ENCODE data around the gene GALNT2. TPM values are rescaled to one million over a fixed set of nuclear protein-coding genes. Genes with fewer than 3 reads are reported as not detected.

GALNT2 gene
- polyA plus RNA-seq, 3 donors, result 19.6 to 25.6 (median 23.4) TPM

GRCh38 chr1:230139741-230140140 is 72.7 kb downstream of the GALNT2 start:
- Histone ChIP-seq H3K4me3 (replicated peaks in 1 of 3; ENCODE audit: low read depth in 2 of 3, low read length in 3 of 3) (no peak overlapping the region), H3K4me1 (ENCODE audit: control insufficient read depth in 1 of 2, insufficient read depth in 2 of 2, low read length in 2 of 2) (peaks cover 26 to 32% of the 10 kb centered on the region in 2 donors), H3K27ac (ENCODE audit: low read depth in 1 of 2, low read length in 2 of 2) (peak overlapping the region in 1 of 2 donors; percentile 43), H3K27me3 (ENCODE audit: control insufficient read depth in 2 of 2, insufficient read depth in 2 of 2, low read length in 2 of 2) (no peaks in the 10 kb centered on the region), H4K20me1 (ENCODE audit: insufficient read depth, low read length) (peaks cover 31% of the 10 kb centered on the region), H3K36me3 (replicated peaks in 1 of 2; ENCODE audit: control insufficient read depth in 1 of 2, insufficient read depth in 2 of 2, low read length in 2 of 2) (peaks cover 0 to 20% of the 10 kb centered on the region in 2 donors), H2AFZ (ENCODE audit: insufficient read depth, low read depth, low read length, poor library complexity, severe bottlenecking) (no peak overlapping the region), H3K79me2 (ENCODE audit: insufficient read depth, low read length) (peaks cover 98% of the 10 kb centered on the region), H3K9ac (ENCODE audit: insufficient read depth, low read length, poor library complexity, severe bottlenecking) (no peak overlapping the region), H3K4me2 (replicated peaks; ENCODE audit: extremely low read depth, low read length, poor library complexity, severe bottlenecking) (no peak overlapping the region), H3K9me3 (replicated peaks in 1 of 2; ENCODE audit: control insufficient read depth in 1 of 2, insufficient read depth in 1 of 2, low read length in 2 of 2) (no peaks in the 10 kb centered on the region)
- Mint-ChIP-seq H3K36me3 (peaks cover 22 to 38% of the 10 kb centered on the region in 2 donors), H3K4me3 (no peak overlapping the region), H3K4me1 (peaks cover 37% of the 10 kb centered on the region), H3K27ac (peak overlapping the region in 3 of 7 donors; percentile 10 to 79 (median 74)), H3K27me3 (ENCODE audit: low read depth in 3 of 3) (peaks cover 0 to 3% (median 0%) of the 10 kb centered on the region in 3 donors), H3K9me3 (no peaks in the 10 kb centered on the region)
- TF ChIP-seq CTCF (IDR thresholded peaks at IDR 0.05), result no peak
- DNase-seq, result no peak
- intact Hi-C loops (cut with micrococcal nuclease), result no loop called here
- WGBS (ENCODE audit: insufficient coverage), result 96% methylated on average over 4 of the region's 8 CpGs

- intact Hi-C loops (cut with micrococcal nuclease), result no loop called here
- Mint-ChIP-seq H3K36me3 (peaks cover 22 to 34% of the 10 kb centered on the region in 2 donors), H3K4me3 (no peak overlapping the region), H3K4me1 (peaks cover 44% of the 10 kb centered on the region), H3K9me3 (no peaks in the 10 kb centered on the region), H3K27ac (peak overlapping the region in 2 of 7 donors; percentile 1 to 37), H3K27me3 (ENCODE audit: low read depth in 3 of 3) (peaks cover 0 to 3% (median 0%) of the 10 kb centered on the region in 3 donors)
- peak overlapping the region; percentile 13 for H3K9ac ChIP-seq (ENCODE audit: insufficient read depth, low read length, poor library complexity, severe bottlenecking)
- no peak overlapping the region for H2AFZ ChIP-seq (ENCODE audit: insufficient read depth, low read depth, low read length, poor library complexity, severe bottlenecking)
- H4K20me1 ChIP-seq (ENCODE audit: insufficient read depth, low read length), result peaks cover 25% of the 10 kb centered on the region
- TF ChIP-seq CTCF (IDR thresholded peaks at IDR 0.05), result no peak
- 50% methylated on average over 6 of the region's 12 CpGs for WGBS (ENCODE audit: insufficient coverage)
- no peaks in the 10 kb centered on the region for H3K27me3 ChIP-seq (ENCODE audit: control insufficient read depth in 2 of 2, insufficient read depth in 2 of 2, low read length in 2 of 2)
- no peaks in the 10 kb centered on the region for H3K9me3 ChIP-seq (replicated peaks in 1 of 2; ENCODE audit: control insufficient read depth in 1 of 2, insufficient read depth in 1 of 2, low read length in 2 of 2)
- peak in 2 of 3 donors; percentile 16 to 36 for DNase-seq
- peaks cover 98% of the 10 kb centered on the region for H3K79me2 ChIP-seq (ENCODE audit: insufficient read depth, low read length)
- H3K36me3 ChIP-seq (replicated peaks in 1 of 2; ENCODE audit: control insufficient read depth in 1 of 2, insufficient read depth in 2 of 2, low read length in 2 of 2), result peaks cover 0 to 20% of the 10 kb centered on the region in 2 donors
- no peak overlapping the region for H3K4me3 ChIP-seq (replicated peaks in 1 of 3; ENCODE audit: low read depth in 2 of 3, low read length in 3 of 3)
- no peak overlapping the region for H3K4me2 ChIP-seq (replicated peaks; ENCODE audit: extremely low read depth, low read length, poor library complexity, severe bottlenecking)
- H3K4me1 ChIP-seq (ENCODE audit: control insufficient read depth in 1 of 2, insufficient read depth in 2 of 2, low read length in 2 of 2), result peaks cover 33 to 39% of the 10 kb centered on the region in 2 donors
- H3K27ac ChIP-seq (ENCODE audit: low read depth in 1 of 2, low read length in 2 of 2), result peak overlapping the region; percentile 19 to 43
Observed at GRCh38 chr1:230140221-230141020, 73.4 kb downstream of the GALNT2 start.

Data from CD14-positive monocyte (primary cell).